ENCODE data around the gene PRAME.

PRAME gene

DNA sequence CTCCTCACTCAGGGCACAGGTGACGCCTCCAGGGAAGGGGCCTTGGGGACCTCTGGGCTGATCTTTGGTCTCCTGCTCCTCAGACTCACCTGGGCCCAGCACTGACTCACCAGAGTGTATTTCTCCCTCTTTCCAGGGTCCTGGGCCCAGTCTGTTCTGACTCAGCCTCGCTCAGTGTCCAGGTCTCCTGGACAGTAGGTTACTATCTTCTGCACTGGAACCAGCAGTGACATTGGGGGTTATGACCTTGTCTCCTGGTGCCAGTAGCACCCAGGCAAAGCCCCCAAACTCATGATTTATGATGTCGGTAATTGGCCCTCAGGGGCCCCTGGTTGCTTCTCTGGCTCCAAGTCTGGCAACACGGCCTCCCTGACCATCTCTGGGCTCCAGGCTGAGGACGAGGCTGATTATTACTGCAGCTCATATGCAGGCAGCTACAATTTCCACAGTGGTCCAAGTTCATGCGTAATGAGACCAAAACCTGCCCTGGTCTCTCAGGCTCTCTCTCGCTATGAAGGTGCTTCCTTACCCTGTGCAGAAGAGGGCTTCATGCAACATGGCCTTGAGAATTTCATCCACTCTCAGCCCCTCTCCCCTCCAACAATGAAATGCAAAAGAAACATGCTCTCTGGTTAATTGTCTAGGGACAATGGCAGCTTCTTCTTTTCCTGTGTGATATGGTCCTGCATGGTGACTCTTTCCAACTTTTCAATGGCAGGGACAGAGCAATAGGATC lies 21.0 kb upstream of the PRAME start:
- TF ChIP-seq TSHZ2 (CRISPR knock-in tag; IDR thresholded peaks at IDR 0.05) (no peak), GLIS3 (CRISPR knock-in tag; IDR thresholded peaks at IDR 0.05) (no peak), ZC3H10 (CRISPR knock-in tag; IDR thresholded peaks at IDR 0.05) (no peak), ISL1 (CRISPR knock-in tag; IDR thresholded peaks at IDR 0.05) (no peak), BACH2 (CRISPR knock-in tag; IDR thresholded peaks at IDR 0.05; ENCODE audit: borderline replicate concordance) (no peak), ZNF70 (CRISPR knock-in tag; IDR thresholded peaks at IDR 0.05) (no peak), TCF4 (CRISPR knock-in tag; IDR thresholded peaks at IDR 0.05; ENCODE audit: borderline replicate concordance) (no peak), ESRRG (CRISPR knock-in tag; IDR thresholded peaks at IDR 0.05) (no peak), SNAI2 (CRISPR knock-in tag; IDR thresholded peaks at IDR 0.05) (no peak), CSDC2 (CRISPR knock-in tag; IDR thresholded peaks at IDR 0.05) (no peak), ZNF565 (CRISPR knock-in tag; conservative IDR thresholded peaks at IDR 0.05; ENCODE audit: low read depth) (no peak)
- TF ChIP-seq, protein P1, sequence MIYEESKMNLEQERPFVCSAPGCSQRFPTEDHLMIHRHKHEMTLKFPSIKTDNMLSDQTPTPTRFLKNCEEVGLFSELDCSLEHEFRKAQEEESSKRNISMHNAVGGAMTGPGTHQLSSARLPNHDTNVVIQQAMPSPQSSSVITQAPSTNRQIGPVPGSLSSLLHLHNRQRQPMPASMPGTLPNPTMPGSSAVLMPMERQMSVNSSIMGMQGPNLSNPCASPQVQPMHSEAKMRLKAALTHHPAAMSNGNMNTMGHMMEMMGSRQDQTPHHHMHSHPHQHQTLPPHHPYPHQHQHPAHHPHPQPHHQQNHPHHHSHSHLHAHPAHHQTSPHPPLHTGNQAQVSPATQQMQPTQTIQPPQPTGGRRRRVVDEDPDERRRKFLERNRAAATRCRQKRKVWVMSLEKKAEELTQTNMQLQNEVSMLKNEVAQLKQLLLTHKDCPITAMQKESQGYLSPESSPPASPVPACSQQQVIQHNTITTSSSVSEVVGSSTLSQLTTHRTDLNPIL (CRISPR knock-in tag; IDR thresholded peaks at IDR 0.05; ENCODE audit: low read depth), result no peak
- TF ChIP-seq, protein P2, sequence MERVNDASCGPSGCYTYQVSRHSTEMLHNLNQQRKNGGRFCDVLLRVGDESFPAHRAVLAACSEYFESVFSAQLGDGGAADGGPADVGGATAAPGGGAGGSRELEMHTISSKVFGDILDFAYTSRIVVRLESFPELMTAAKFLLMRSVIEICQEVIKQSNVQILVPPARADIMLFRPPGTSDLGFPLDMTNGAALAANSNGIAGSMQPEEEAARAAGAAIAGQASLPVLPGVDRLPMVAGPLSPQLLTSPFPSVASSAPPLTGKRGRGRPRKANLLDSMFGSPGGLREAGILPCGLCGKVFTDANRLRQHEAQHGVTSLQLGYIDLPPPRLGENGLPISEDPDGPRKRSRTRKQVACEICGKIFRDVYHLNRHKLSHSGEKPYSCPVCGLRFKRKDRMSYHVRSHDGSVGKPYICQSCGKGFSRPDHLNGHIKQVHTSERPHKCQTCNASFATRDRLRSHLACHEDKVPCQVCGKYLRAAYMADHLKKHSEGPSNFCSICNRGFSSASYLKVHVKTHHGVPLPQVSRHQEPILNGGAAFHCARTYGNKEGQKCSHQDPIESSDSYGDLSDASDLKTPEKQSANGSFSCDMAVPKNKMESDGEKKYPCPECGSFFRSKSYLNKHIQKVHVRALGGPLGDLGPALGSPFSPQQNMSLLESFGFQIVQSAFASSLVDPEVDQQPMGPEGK (CRISPR knock-in tag; IDR thresholded peaks at IDR 0.05; ENCODE audit: borderline replicate concordance), result no peak
- no peak for ATAC-seq

- TF ChIP-seq PPARA (CRISPR knock-in tag; IDR thresholded peaks at IDR 0.05; ENCODE audit: borderline replicate concordance) (no peak), ZNF565 (CRISPR knock-in tag; conservative IDR thresholded peaks at IDR 0.05; ENCODE audit: low read depth) (no peak), ZC3H10 (CRISPR knock-in tag; IDR thresholded peaks at IDR 0.05) (no peak), ZFP3 (CRISPR knock-in tag; IDR thresholded peaks at IDR 0.05) (no peak), ESRRG (CRISPR knock-in tag; IDR thresholded peaks at IDR 0.05) (no peak), SNAI2 (CRISPR knock-in tag; IDR thresholded peaks at IDR 0.05) (no peak), TOX (CRISPR knock-in tag; IDR thresholded peaks at IDR 0.05; ENCODE audit: borderline replicate concordance) (no peak), ZNF70 (CRISPR knock-in tag; IDR thresholded peaks at IDR 0.05) (no peak), TSHZ2 (CRISPR knock-in tag; IDR thresholded peaks at IDR 0.05) (no peak), GLIS3 (CRISPR knock-in tag; IDR thresholded peaks at IDR 0.05) (no peak), RARB (CRISPR knock-in tag; IDR thresholded peaks at IDR 0.05) (no peak), OSR1 (CRISPR knock-in tag; IDR thresholded peaks at IDR 0.05) (no peak), ISL1 (CRISPR knock-in tag; IDR thresholded peaks at IDR 0.05) (no peak), BACH2 (CRISPR knock-in tag; IDR thresholded peaks at IDR 0.05; ENCODE audit: borderline replicate concordance) (no peak), TCF4 (CRISPR knock-in tag; IDR thresholded peaks at IDR 0.05; ENCODE audit: borderline replicate concordance) (no peak)
- TF ChIP-seq, protein P2 (CRISPR knock-in tag; IDR thresholded peaks at IDR 0.05; ENCODE audit: borderline replicate concordance), result no peak
- TF ChIP-seq, protein P1 (CRISPR knock-in tag; IDR thresholded peaks at IDR 0.05; ENCODE audit: low read depth), result no peak
- TF ChIP-seq, protein P3, sequence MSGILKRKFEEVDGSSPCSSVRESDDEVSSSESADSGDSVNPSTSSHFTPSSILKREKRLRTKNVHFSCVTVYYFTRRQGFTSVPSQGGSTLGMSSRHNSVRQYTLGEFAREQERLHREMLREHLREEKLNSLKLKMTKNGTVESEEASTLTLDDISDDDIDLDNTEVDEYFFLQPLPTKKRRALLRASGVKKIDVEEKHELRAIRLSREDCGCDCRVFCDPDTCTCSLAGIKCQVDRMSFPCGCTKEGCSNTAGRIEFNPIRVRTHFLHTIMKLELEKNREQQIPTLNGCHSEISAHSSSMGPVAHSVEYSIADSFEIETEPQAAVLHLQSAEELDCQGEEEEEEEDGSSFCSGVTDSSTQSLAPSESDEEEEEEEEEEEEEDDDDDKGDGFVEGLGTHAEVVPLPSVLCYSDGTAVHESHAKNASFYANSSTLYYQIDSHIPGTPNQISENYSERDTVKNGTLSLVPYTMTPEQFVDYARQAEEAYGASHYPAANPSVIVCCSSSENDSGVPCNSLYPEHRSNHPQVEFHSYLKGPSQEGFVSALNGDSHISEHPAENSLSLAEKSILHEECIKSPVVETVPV (CRISPR knock-in tag; IDR thresholded peaks at IDR 0.05), result no peak
- no peak for ATAC-seq
Observed at GRCh38 chr22:22578702-22579424, 19.8 kb upstream of the PRAME start.
